HepG2 (cell line): Measurements from ENCODE around the gene SDHAF1. TPM values are rescaled to one million over a fixed set of nuclear protein-coding genes. Genes with fewer than 3 reads are reported as not detected.

ENCODE experiments used
- ATF5 ChIP-seq: sonication (generic); formaldehyde crosslinking; IDR thresholded peaks from 2 replicates; pipeline ENCODE4 v1.4.0; 2020; ENCODE audit warnings: mild to moderate bottlenecking, low read depth, missing genetic modification reagents
- CEBPZ ChIP-seq: IDR thresholded peaks from 2 replicates; pipeline ENCODE4 v1.6.1; 2012; ENCODE audit warnings: low read length, improper control_type of control experiment
- EHMT2 ChIP-seq: fragments of 200-600 bp; sonication (generic); IDR thresholded peaks from 2 replicates; pipeline ENCODE4 v1.7.0; 2017; ENCODE audit warnings: antibody characterized with exemption, low read depth, low read length, borderline replicate concordance
- EP300 ChIP-seq, 3 experiments: sonication (generic) in 1 of 3; formaldehyde crosslinking in 1 of 3; IDR thresholded peaks; 2 replicates each; pipeline versions ENCODE4 v1.5.1 to v1.6.1; 2011 to 2020; ENCODE audit warnings: low read depth in 2 of 3, low read length in 2 of 3, borderline replicate concordance in 1 of 3, improper control_type of control experiment in 1 of 3, mild to moderate bottlenecking in 1 of 3, missing genetic modification reagents in 1 of 3, moderate library complexity in 1 of 3
- GLI4 ChIP-seq: sonication (generic); formaldehyde crosslinking; IDR thresholded peaks from 2 replicates; pipeline ENCODE4 v1.5.1; 2020; ENCODE audit warnings: missing genetic modification reagents, mild to moderate bottlenecking, moderate library complexity, borderline replicate concordance
- GTF2F1 ChIP-seq: fragments of 150-350 bp; IDR thresholded peaks from 2 replicates; pipeline ENCODE4 v1.6.1; 2014; ENCODE audit warnings: low read length
- HIVEP1 ChIP-seq: sonication (generic); formaldehyde crosslinking; IDR thresholded peaks from 2 replicates; pipeline ENCODE4 v1.4.0; 2020; ENCODE audit warnings: mild to moderate bottlenecking, missing genetic modification reagents
- KLF6 ChIP-seq: IDR thresholded peaks from 2 replicates; pipeline ENCODE4 v1.8.0; 2016; ENCODE audit warnings: missing biosample characterization, missing genetic modification reagents
- MTF1 ChIP-seq: sonication (generic); formaldehyde crosslinking; IDR thresholded peaks from 2 replicates; pipeline ENCODE4 v1.5.0; 2020; ENCODE audit warnings: missing genetic modification reagents
- POGK ChIP-seq: sonication (generic); formaldehyde crosslinking; conservative IDR thresholded peaks from 2 replicates; pipeline ENCODE4 v1.8.0; 2022; ENCODE audit warnings: mild to moderate bottlenecking, moderate library complexity, missing genetic modification reagents
- U2AF2 ChIP-seq: fragments of 200-400 bp; formaldehyde crosslinking; IDR thresholded peaks from 2 replicates; pipeline ENCODE4 v1.6.1; 2017; ENCODE audit warnings: low read depth, mild to moderate bottlenecking, low read length
- ZBTB8A ChIP-seq: sonication (generic); formaldehyde crosslinking; IDR thresholded peaks from 2 replicates; pipeline ENCODE4 v1.4.0; 2020; ENCODE audit warnings: mild to moderate bottlenecking, low read depth, missing genetic modification reagents, borderline replicate concordance
- ZGPAT ChIP-seq: IDR thresholded peaks from 2 replicates; pipeline ENCODE4 v1.6.1; 2016; ENCODE audit warnings: mild to moderate bottlenecking
- ZMYM4 ChIP-seq: sonication (generic); formaldehyde crosslinking; IDR thresholded peaks from 2 replicates; pipeline ENCODE4 v1.8.1; 2023; ENCODE audit warnings: mild to moderate bottlenecking, missing genetic modification reagents
- ZNF235 ChIP-seq: sonication (generic); formaldehyde crosslinking; IDR thresholded peaks from 2 replicates; pipeline ENCODE4 v1.8.1; 2023; ENCODE audit warnings: mild to moderate bottlenecking, missing genetic modification reagents, borderline replicate concordance
- ZNF251 ChIP-seq: sonication (generic); formaldehyde crosslinking; IDR thresholded peaks from 2 replicates; pipeline ENCODE4 v1.9.0; 2021; ENCODE audit warnings: mild to moderate bottlenecking, missing genetic modification reagents
- ZNF3 ChIP-seq: IDR thresholded peaks from 2 replicates; pipeline ENCODE4 v1.7.0; 2017; ENCODE audit warnings: inconsistent platforms
- ZNF740 ChIP-seq: sonication (generic); formaldehyde crosslinking; IDR thresholded peaks from 2 replicates; pipeline ENCODE4 v1.4.0; 2020; ENCODE audit warnings: missing genetic modification reagents
- ZNF747 ChIP-seq: sonication (generic); formaldehyde crosslinking; IDR thresholded peaks from 2 replicates; pipeline ENCODE4 v1.8.1; 2023; ENCODE audit warnings: missing genetic modification reagents, mild to moderate bottlenecking, borderline replicate concordance
- ZNF777 ChIP-seq: sonication (generic); formaldehyde crosslinking; IDR thresholded peaks from 2 replicates; pipeline ENCODE4 v1.4.0; 2020; ENCODE audit warnings: missing genetic modification reagents
- ZNF850 ChIP-seq: sonication (generic); formaldehyde crosslinking; conservative IDR thresholded peaks from 2 replicates; pipeline ENCODE4 v1.9.0; 2021; ENCODE audit warnings: mild to moderate bottlenecking, missing genetic modification reagents
- polyA plus RNA-seq, 8 experiments: library from polyadenylated mRNA; depleted of rRNA in 3 of 8; stranded (reverse) in 7 of 8; unstranded in 1 of 8; fragments of >200 nt; fragmentation: Illumina TruSeq in 4 of 8; extraction: Trizol in 4 of 8; gene quantifications; 2 replicates each; pipeline versions ENCODE4 v1.2.1 to v1.2.3, GENCODE V29; 2011 to 2016; ENCODE audit warnings: low read depth in 4 of 8, missing spikeins in 1 of 8, mixed read lengths in 1 of 8; ENCODE audit not compliant: insufficient read depth in 1 of 8
- total RNA-seq, 5 experiments: library from RNA; depleted of rRNA; stranded (reverse); fragments of >200 nt; fragmentation: Illumina TruSeq; extraction: Trizol; gene quantifications; 2 replicates each; pipeline ENCODE4 v1.2.3, GENCODE V29; 2016; ENCODE audit warnings: low read depth in 1 of 5

Gene SDHAF1
- total and polyA plus RNA-seq, 2 of the 13 experiments (the other 11 are each of a cell fraction or from before 2014, with no cell fraction given): 17.8 to 22.8 TPM

- peak in 1 of 2 experiments; percentile 10; a peak in 1 of 4 replicates for TF ChIP-seq EP300 (IDR thresholded peaks at IDR 0.05; ENCODE audit: low read depth in 2 of 2, low read length in 2 of 2)
- no peak for TF ChIP-seq EP300 (CRISPR knock-in tag; IDR thresholded peaks at IDR 0.05; ENCODE audit: borderline replicate concordance)
- TF ChIP-seq KLF6 (CRISPR knock-in tag): peak; percentile 22; the same call in 1 of the 2 replicates
- peak; percentile 70; the same call in 1 of the 2 replicates for TF ChIP-seq ZGPAT (CRISPR knock-in tag)
- no peak for TF ChIP-seq EHMT2
- 0 out of 2 replicates have a peak, but pooled peaks have one; percentile 71 for TF ChIP-seq ATF5 (CRISPR knock-in tag)
- TF ChIP-seq ZNF740: no peak
- TF ChIP-seq ZNF251 (CRISPR knock-in tag): no peak; the same call in 1 of the 2 replicates
- TF ChIP-seq CEBPZ: no peak
- TF ChIP-seq ZBTB8A: no peak
- peak; percentile 31; the same call in 1 of the 2 replicates for TF ChIP-seq ZNF777 (CRISPR knock-in tag)
- TF ChIP-seq ZMYM4 (CRISPR knock-in tag): peak; percentile 44; the same call in 1 of the 2 replicates
- TF ChIP-seq GLI4 (CRISPR knock-in tag): no peak
- no peak for TF ChIP-seq GTF2F1
- TF ChIP-seq HIVEP1 (CRISPR knock-in tag): peak; percentile 50; the same call in 1 of the 2 replicates
- TF ChIP-seq ZNF747 (CRISPR knock-in tag): no peak
- TF ChIP-seq POGK (CRISPR knock-in tag): no peak
- TF ChIP-seq ZNF3 (CRISPR knock-in tag): no peak
- TF ChIP-seq ZNF850 (CRISPR knock-in tag): no peak
- TF ChIP-seq MTF1 (CRISPR knock-in tag): peak; percentile 29; the same call in 1 of the 2 replicates
- TF ChIP-seq ZNF235: no peak
- TF ChIP-seq U2AF2: no peak
Observed at GRCh38 chr19:36008336-36008978, 13.5 kb downstream of the SDHAF1 start, which contains the start of gene SYNE4 (continued).
